PC-3 (cell line): ENCODE data around the gene SHROOM3.

ENCODE experiments used
- CTCF ChIP-seq: fragments of 300-600 bp; sonication (generic); conservative IDR thresholded peaks from 2 replicates; pipeline ENCODE4 v1.5.1; 2017; ENCODE audit warnings: antibody characterized with exemption, low read depth, mild to moderate bottlenecking, low read length
- EZH2 ChIP-seq: fragments of 300-600 bp; sonication (generic); IDR thresholded peaks from one replicate; pipeline ENCODE4 v1.6.1; 2017; ENCODE audit warnings: antibody characterized with exemption, mild to moderate bottlenecking, low read length; ENCODE audit not compliant: unreplicated experiment

DNA sequence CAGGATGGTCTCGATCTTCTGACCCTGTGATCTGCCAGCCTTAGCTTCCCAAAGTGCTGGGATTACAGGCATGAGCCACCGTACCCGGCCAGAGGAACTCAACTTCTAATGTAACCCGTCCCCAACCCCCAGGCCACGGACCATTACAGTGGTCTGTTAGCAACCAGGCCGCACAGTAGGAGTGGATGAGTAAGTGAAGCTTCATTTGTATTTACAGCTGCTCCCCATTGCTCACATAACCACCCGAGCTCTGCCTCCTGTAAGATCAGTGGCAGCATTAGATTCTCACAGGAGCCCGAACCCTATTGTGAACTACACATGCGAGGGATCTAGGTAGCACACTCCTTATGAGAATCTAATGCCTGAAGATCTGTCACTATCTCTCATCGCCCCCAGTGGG is 119.6 kb downstream of the SHROOM3 start:
- TF ChIP-seq EZH2 (no peak), CTCF (no peak)
